NCI-H510A (cell line): Measurements from ENCODE around the gene ZBTB18.
"Not testable (repeated sequence)": the region's sequence is repeated elsewhere in the genome, so short reads cannot be mapped to it uniquely, and the experiment has no call there.

Experiments
- DNase-seq: peaks from one replicate; lab custom pipeline; 2025; lab: John Stamatoyannopoulos, UW

The ZBTB18 gene

GRCh38 chr1:244050835-244051444 lies at the start of gene ZBTB18:
TSS of gene ZBTB18 (plus strand) at chr1:244051283. CDS start at chr1:244051432, 149 bp downstream.
- DNase-seq, result peak; percentile 55

GRCh38 chr1:244002721-244003120 lies 48.4 kb upstream of the ZBTB18 start:
- no peak for DNase-seq

GRCh38 chr1:244005455-244005854 lies 45.6 kb upstream of the ZBTB18 start:
- DNase-seq, result no peak

GRCh38 chr1:244006381-244006901 lies 44.6 kb upstream of the ZBTB18 start:
- no peak for DNase-seq

- no peak for DNase-seq
These were observed 44.1 kb upstream of the ZBTB18 start for GRCh38 chr1:244006961-244007360.

- DNase-seq, result no peak
These were observed 40.9 kb upstream of the ZBTB18 start for GRCh38 chr1:244010191-244010590.

- no peak for DNase-seq
These were observed 40.4 kb upstream of the ZBTB18 start for GRCh38 chr1:244010703-244011123.

- DNase-seq, result no peak
These were observed 39.8 kb upstream of the ZBTB18 start for GRCh38 chr1:244011271-244011670.

- no peak for DNase-seq
These were observed 39.3 kb upstream of the ZBTB18 start for GRCh38 chr1:244011786-244012185.

GRCh38 chr1:244012202-244012601 lies 38.9 kb upstream of the ZBTB18 start:
- DNase-seq, result no peak

- DNase-seq, result no peak
These were observed 38.0 kb upstream of the ZBTB18 start for GRCh38 chr1:244013100-244013499.

- not testable (repeated sequence) for DNase-seq
These were observed 36.2 kb upstream of the ZBTB18 start for GRCh38 chr1:244014862-244015261.

- no peak for DNase-seq
These were observed 31.0 kb upstream of the ZBTB18 start for GRCh38 chr1:244019982-244020485.

GRCh38 chr1:244021427-244021826 lies 29.7 kb upstream of the ZBTB18 start:
- no peak for DNase-seq

- no peak for DNase-seq
These were observed 28.8 kb upstream of the ZBTB18 start for GRCh38 chr1:244022311-244022710.

- DNase-seq, result no peak
These were observed 28.1 kb upstream of the ZBTB18 start for GRCh38 chr1:244022864-244023440.

- DNase-seq, result no peak
These were observed 23.5 kb upstream of the ZBTB18 start for GRCh38 chr1:244027491-244028145.

GRCh38 chr1:244028701-244029100 lies 22.4 kb upstream of the ZBTB18 start:
- DNase-seq, result no peak

GRCh38 chr1:244029124-244029523 lies 22.0 kb upstream of the ZBTB18 start:
- no peak for DNase-seq

GRCh38 chr1:244030481-244031040 lies 20.5 kb upstream of the ZBTB18 start:
- no peak for DNase-seq

GRCh38 chr1:244035358-244035757 lies 15.7 kb upstream of the ZBTB18 start:
- no peak for DNase-seq

- DNase-seq, result no peak
These were observed 13.8 kb upstream of the ZBTB18 start for GRCh38 chr1:244037252-244037651.
